A549 (cell line): ENCODE data around the gene CFL1.

Source experiments
- CTCF ChIP-seq: fragments of >200 bp; sonication (Bioruptor Twin); formaldehyde crosslinking; IDR thresholded peaks from 3 replicates; pipeline ENCODE4 v1.5.1; 2016
- HMGXB4 ChIP-seq: fragments of 250-450 bp; sonication (Bioruptor Pico); IDR thresholded peaks from 2 replicates; pipeline ENCODE4 v1.5.0; 2021; ENCODE audit warnings: mild to moderate bottlenecking, moderate library complexity, borderline replicate concordance
- KDM1A ChIP-seq: fragments of 200-600 bp; sonication (generic); IDR thresholded peaks from 2 replicates; pipeline ENCODE4 v1.6.1; 2016; ENCODE audit warnings: low read depth, mild to moderate bottlenecking
- NR3C1 ChIP-seq: fragments of >200 bp; sonication (Bioruptor Twin); formaldehyde crosslinking; IDR thresholded peaks from 3 replicates; pipeline ENCODE4 v1.6.1; 2017
- PBX3 ChIP-seq: IDR thresholded peaks from 2 replicates; pipeline ENCODE4 v1.6.1; 2012

GRCh38 chr11:65857500-65857852, 504 bp downstream of the CFL1 start:
- TF ChIP-seq PBX3 (no peak), CTCF (no peak), NR3C1 (no peak), HMGXB4 (no peak), KDM1A (no peak)
